GM18511 (cell line): Measurements from ENCODE around the gene CCL25.

Source experiments
- ATAC-seq: cut with Tn5 transposase; IDR thresholded peaks from one replicate; pipeline ENCODE4 v1.9.1; 2021; ENCODE audit warnings: mild to moderate bottlenecking, moderate library complexity; ENCODE audit not compliant: unreplicated experiment

The CCL25 gene

DNA sequence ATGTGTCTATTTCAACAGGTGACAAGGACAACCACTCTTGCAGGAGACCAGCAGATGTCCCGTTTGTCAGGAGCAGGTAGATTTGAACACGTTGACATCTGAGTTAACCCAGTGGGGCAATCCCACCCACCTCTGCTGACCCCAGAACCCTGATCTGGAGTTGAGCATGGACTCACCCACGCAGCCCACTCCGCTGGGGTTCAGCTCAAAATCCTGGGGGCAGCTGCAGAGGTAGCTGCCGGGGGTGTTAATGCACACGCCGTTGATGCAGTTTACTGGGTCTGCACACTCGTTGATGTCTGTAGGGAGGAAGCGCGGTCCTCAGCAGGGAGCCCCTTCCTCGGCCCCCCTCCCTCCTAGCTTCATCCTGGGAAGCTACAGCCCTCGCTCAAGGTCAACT lies 56.9 kb downstream of the CCL25 start:
- ATAC-seq: no peak

DNA sequence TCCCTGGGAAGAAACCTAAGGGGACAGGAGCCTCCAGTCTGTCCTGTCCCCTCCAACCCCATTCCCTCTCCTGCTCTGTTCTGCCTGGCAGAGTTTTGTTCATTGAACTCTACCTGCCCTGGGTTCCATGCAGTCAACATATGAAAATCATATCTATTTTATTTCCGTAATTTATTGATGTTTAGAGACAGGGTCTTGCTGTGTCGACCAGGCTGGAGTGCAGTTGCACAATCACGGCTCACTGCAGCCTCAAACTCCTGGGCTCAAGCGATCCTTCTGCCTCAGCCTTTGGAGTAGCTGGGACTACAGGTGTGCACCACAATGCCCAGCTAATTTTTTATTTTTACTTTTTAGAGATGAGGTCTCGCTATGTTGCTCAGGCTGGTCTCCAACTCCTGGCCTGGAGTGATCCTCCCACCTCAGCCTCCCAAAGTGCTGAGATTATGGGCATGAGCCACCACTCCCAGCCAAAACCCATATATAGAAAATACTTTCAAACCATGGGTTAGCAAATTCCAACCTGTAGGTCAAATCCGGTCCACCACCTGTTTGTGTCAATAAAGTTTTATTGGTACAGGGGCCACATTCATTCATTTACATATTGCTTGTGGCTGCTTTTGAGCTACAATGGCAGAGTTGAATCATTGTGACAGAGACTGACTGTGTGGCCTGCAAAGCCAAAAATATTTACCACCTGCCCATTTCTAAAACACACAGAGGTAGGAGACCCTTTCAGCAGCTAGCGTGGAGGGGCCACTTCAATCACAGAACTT lies 57.5 kb downstream of the CCL25 start:
- no peak for ATAC-seq

DNA sequence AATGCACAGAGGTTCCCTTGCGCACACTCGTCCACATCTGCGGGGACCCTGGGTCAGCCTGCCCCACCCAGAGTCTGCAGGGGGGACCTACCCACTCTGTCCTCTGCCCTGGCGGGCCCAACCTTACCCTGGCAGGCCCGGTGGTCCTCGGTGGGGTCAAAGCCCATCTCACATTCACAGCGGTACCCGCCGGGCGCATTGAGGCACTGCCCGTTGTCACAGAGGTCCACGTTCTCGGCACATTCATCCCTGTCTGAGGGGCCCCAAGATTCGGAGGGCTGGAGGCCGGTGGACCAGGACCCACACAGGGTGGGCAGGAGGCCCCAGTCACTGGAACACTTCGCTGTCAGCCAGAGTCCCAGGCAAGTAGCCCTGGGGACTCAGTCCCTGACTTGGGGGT lies 58.4 kb downstream of the CCL25 start:
- ATAC-seq: no peak

DNA sequence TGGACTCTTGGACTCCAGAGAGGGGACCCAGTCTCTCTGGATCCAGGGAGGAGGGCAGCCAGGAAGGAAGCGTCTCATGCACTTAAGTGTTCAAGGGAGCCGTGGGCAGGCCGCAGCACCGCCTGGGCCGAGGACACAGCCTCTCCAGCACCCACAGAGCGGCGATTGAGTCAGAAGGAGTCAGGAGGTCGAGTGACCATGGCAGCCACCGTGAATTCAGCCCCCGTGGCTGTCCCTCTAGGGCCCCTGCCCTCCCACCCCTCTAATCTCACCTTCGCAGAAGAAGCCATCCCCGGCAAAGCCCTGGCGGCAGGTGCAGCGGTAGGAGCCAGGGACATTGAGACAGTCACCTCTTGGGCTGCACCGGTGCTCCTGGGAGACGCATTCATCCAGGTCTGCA lies 58.8 kb downstream of the CCL25 start:
- no peak for ATAC-seq
